HUES6 (cell line): ENCODE data around the gene CSF1R.

ENCODE experiments used
- H3K27ac ChIP-seq: 2 replicates; pipeline ENCODE4 v1.7.0; 2013; ENCODE audit warnings: low read depth, mild to moderate bottlenecking, low read length, inconsistent platforms
- H3K27me3 ChIP-seq: 2 replicates; pipeline ENCODE4 v1.6.1; 2013; ENCODE audit warnings: low read length; ENCODE audit not compliant: control insufficient read depth, insufficient read depth
- H3K36me3 ChIP-seq: 2 replicates; pipeline ENCODE4 v1.6.1; 2013; ENCODE audit warnings: low read length; ENCODE audit not compliant: control insufficient read depth, insufficient read depth
- H3K4me1 ChIP-seq: 2 replicates; pipeline ENCODE4 v1.6.1; 2013; ENCODE audit warnings: low read length; ENCODE audit not compliant: control insufficient read depth, insufficient read depth
- H3K4me3 ChIP-seq: 2 replicates; pipeline ENCODE4 v1.5.1; 2013; ENCODE audit warnings: low read depth, low read length
- H3K9ac ChIP-seq: one replicate; pipeline ENCODE4 v1.6.1; 2013; ENCODE audit warnings: mild to moderate bottlenecking, low read length
- H3K9me3 ChIP-seq: 2 replicates; pipeline ENCODE4 v1.6.1; 2013; ENCODE audit warnings: low read depth, low read length; ENCODE audit not compliant: control insufficient read depth, insufficient read depth

The CSF1R gene

GRCh38 chr5:150068071-150068470, 18.3 kb downstream of the CSF1R start:
- no peak overlapping the region for H3K9ac ChIP-seq
- H3K27ac ChIP-seq: no peak overlapping the region
- H3K4me3 ChIP-seq: no peak overlapping the region
- H3K36me3 ChIP-seq: no peaks in the 10 kb centered on the region
- H3K9me3 ChIP-seq: no peaks in the 10 kb centered on the region
- peaks cover 8% of the 10 kb centered on the region for H3K4me1 ChIP-seq
- H3K27me3 ChIP-seq: no peaks in the 10 kb centered on the region; the same call in 1 of the 2 replicates

- Histone ChIP-seq H3K27me3 (no peaks in the 10 kb centered on the region; the same call in 1 of the 2 replicates), H3K36me3 (no peaks in the 10 kb centered on the region), H3K9ac (no peak overlapping the region), H3K4me1 (peaks cover 8% of the 10 kb centered on the region), H3K9me3 (no peaks in the 10 kb centered on the region), H3K27ac (no peak overlapping the region), H3K4me3 (no peak overlapping the region)
Measured at GRCh38 chr5:150067405-150067960, 18.9 kb downstream of the CSF1R start.

- H3K4me3 ChIP-seq: no peak overlapping the region
Measured at GRCh38 chr5:150066901-150067396, 19.4 kb downstream of the CSF1R start.

GRCh38 chr5:150066436-150066835, 19.9 kb downstream of the CSF1R start:
- H3K9ac ChIP-seq: no peak overlapping the region
- H3K9me3 ChIP-seq: no peaks in the 10 kb centered on the region
- no peaks in the 10 kb centered on the region for H3K36me3 ChIP-seq
- no peak overlapping the region for H3K4me3 ChIP-seq
- H3K4me1 ChIP-seq: peaks cover 8% of the 10 kb centered on the region
- no peaks in the 10 kb centered on the region; the same call in 1 of the 2 replicates for H3K27me3 ChIP-seq
- no peak overlapping the region for H3K27ac ChIP-seq

More at GRCh38 chr5:150066901-150067396, 19.4 kb downstream of the CSF1R start:
- no peak overlapping the region for H3K27ac ChIP-seq
- H3K27me3 ChIP-seq: no peaks in the 10 kb centered on the region; the same call in 1 of the 2 replicates
- H3K9ac ChIP-seq: no peak overlapping the region
- no peaks in the 10 kb centered on the region for H3K36me3 ChIP-seq
- no peaks in the 10 kb centered on the region for H3K9me3 ChIP-seq
- H3K4me1 ChIP-seq: peaks cover 8% of the 10 kb centered on the region

- H3K9me3 ChIP-seq: no peaks in the 10 kb centered on the region
- no peak overlapping the region for H3K27ac ChIP-seq
- no peaks in the 10 kb centered on the region for H3K36me3 ChIP-seq
- no peaks in the 10 kb centered on the region; the same call in 1 of the 2 replicates for H3K27me3 ChIP-seq
- peaks cover 8% of the 10 kb centered on the region for H3K4me1 ChIP-seq
- no peak overlapping the region for H3K9ac ChIP-seq
- no peak overlapping the region for H3K4me3 ChIP-seq
Measured at GRCh38 chr5:150065886-150066285, 20.5 kb downstream of the CSF1R start.

GRCh38 chr5:150065346-150065745, 21.0 kb downstream of the CSF1R start:
- Histone ChIP-seq H3K9ac (no peak overlapping the region), H3K4me1 (peaks cover 8% of the 10 kb centered on the region), H3K9me3 (no peaks in the 10 kb centered on the region), H3K36me3 (no peaks in the 10 kb centered on the region), H3K4me3 (no peak overlapping the region), H3K27me3 (no peaks in the 10 kb centered on the region; the same call in 1 of the 2 replicates), H3K27ac (no peak overlapping the region)

GRCh38 chr5:150064681-150065220, 21.6 kb downstream of the CSF1R start:
- H3K27me3 ChIP-seq: no peaks in the 10 kb centered on the region; the same call in 1 of the 2 replicates
- H3K4me3 ChIP-seq: no peak overlapping the region
- H3K9ac ChIP-seq: no peak overlapping the region
- no peak overlapping the region for H3K27ac ChIP-seq
- peaks cover 8% of the 10 kb centered on the region for H3K4me1 ChIP-seq
- no peaks in the 10 kb centered on the region for H3K9me3 ChIP-seq
- H3K36me3 ChIP-seq: no peaks in the 10 kb centered on the region

GRCh38 chr5:150063638-150064037, 22.7 kb downstream of the CSF1R start:
- Histone ChIP-seq H3K4me1 (peaks cover 4% of the 10 kb centered on the region; the same call in 1 of the 2 replicates), H3K27ac (no peak overlapping the region), H3K9me3 (no peaks in the 10 kb centered on the region), H3K36me3 (no peaks in the 10 kb centered on the region), H3K9ac (no peak overlapping the region), H3K4me3 (no peak overlapping the region), H3K27me3 (no peaks in the 10 kb centered on the region; the same call in 1 of the 2 replicates)

- H3K36me3 ChIP-seq: no peaks in the 10 kb centered on the region
- H3K9me3 ChIP-seq: no peaks in the 10 kb centered on the region
- no peaks in the 10 kb centered on the region; the same call in 1 of the 2 replicates for H3K27me3 ChIP-seq
- no peak overlapping the region for H3K9ac ChIP-seq
- peaks cover 14% of the 10 kb centered on the region for H3K4me1 ChIP-seq
- no peak overlapping the region for H3K4me3 ChIP-seq
- no peak overlapping the region for H3K27ac ChIP-seq
Measured at GRCh38 chr5:150062216-150062922, 24.0 kb downstream of the CSF1R start.

GRCh38 chr5:150061538-150061995, 24.8 kb downstream of the CSF1R start:
- peaks cover 15% of the 10 kb centered on the region for H3K4me1 ChIP-seq
- no peak overlapping the region for H3K9ac ChIP-seq
- H3K36me3 ChIP-seq: no peaks in the 10 kb centered on the region
- no peaks in the 10 kb centered on the region for H3K27me3 ChIP-seq
- no peaks in the 10 kb centered on the region for H3K9me3 ChIP-seq
- H3K27ac ChIP-seq: no peak overlapping the region
- H3K4me3 ChIP-seq: no peak overlapping the region

GRCh38 chr5:150060471-150060870, 25.9 kb downstream of the CSF1R start:
- peaks cover 3% of the 10 kb centered on the region; the same call in 1 of the 2 replicates for H3K36me3 ChIP-seq
- no peaks in the 10 kb centered on the region for H3K9me3 ChIP-seq
- no peaks in the 10 kb centered on the region for H3K27me3 ChIP-seq
- peaks cover 13% of the 10 kb centered on the region for H3K4me1 ChIP-seq
- no peak overlapping the region for H3K27ac ChIP-seq
- no peak overlapping the region for H3K4me3 ChIP-seq
- H3K9ac ChIP-seq: no peak overlapping the region
